ENCODE results near the gene SPAG9. TPM values are rescaled to one million over a fixed set of nuclear protein-coding genes. Genes with fewer than 3 reads are reported as not detected.

The SPAG9 gene
- total and polyA plus RNA-seq, 2 of the 8 experiments (the other 6 are each of a cell fraction or from before 2014, with no cell fraction given) = 9.8 to 63.8 TPM

DNA sequence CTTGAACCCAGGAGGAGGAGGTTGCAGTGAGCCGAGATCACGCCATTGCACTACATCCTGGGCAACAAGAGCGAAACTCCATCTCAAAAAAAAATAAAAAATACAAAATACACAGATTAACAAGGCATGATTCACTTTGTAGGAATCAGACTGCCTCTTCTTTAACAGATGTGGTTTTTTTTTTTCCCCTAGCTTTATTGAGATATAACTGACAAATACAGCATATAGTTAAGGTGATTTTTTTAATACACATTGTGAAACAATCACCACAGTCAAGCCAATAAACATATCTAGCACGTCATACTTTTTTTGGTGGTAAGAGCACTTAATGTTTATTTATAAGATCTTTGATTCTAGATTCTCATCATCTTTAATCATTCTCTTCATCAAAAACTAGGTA lies 87.8 kb downstream of the SPAG9 start:
- Histone ChIP-seq H3K56ac (replicated peaks; ENCODE audit: insufficient read length, low read depth, low read length) (no peak overlapping the region), H3K9me3 (ENCODE audit: insufficient read depth in 2 of 2, low read depth in 1 of 2, low read length in 1 of 2) (no peaks in the 10 kb centered on the region), H2BK12ac (ENCODE audit: low read depth, low read length) (no peak overlapping the region), H2AK5ac (ENCODE audit: low read depth, low read length) (no peak overlapping the region), H2BK5ac (ENCODE audit: low read depth, low read length) (no peak overlapping the region), H3K23ac (ENCODE audit: insufficient read length) (no peak overlapping the region), H3K18ac (ENCODE audit: extremely low read depth, low read length) (no peak overlapping the region), H4K20me1 (replicated peaks in 1 of 2; ENCODE audit: control insufficient read depth in 1 of 2, insufficient read depth in 2 of 2, low read length in 2 of 2) (no peaks in the 10 kb centered on the region), H4K5ac (ENCODE audit: insufficient read length, low read depth, low read length) (no peak overlapping the region), H3K27ac (ENCODE audit: low read depth, low read length) (no peak overlapping the region), H3K4me2 (ENCODE audit: insufficient read depth in 1 of 2, low read depth in 2 of 2, low read length in 2 of 2) (no peak overlapping the region), H3K14ac (ENCODE audit: insufficient read length) (no peak overlapping the region), H3K4me3 (ENCODE audit: extremely low read depth in 1 of 4, insufficient read depth in 2 of 4, low read depth in 3 of 4, low read length in 4 of 4) (no peak overlapping the region), H3K27me3 (replicated peaks in 1 of 4; ENCODE audit: control insufficient read depth in 3 of 4, extremely low read depth in 1 of 4, insufficient read depth in 3 of 4, low read length in 3 of 4) (no peaks in the 10 kb centered on the region), H3K4ac (replicated peaks; ENCODE audit: insufficient read length, low read depth, low read length) (no peak overlapping the region), H3K23me2 (ENCODE audit: low read depth, low read length) (no peaks in the 10 kb centered on the region), H3K79me1 (ENCODE audit: low read depth, low read length) (no peaks in the 10 kb centered on the region), H2BK15ac (ENCODE audit: low read length) (no peak overlapping the region), H3K4me1 (replicated peaks in 1 of 4; ENCODE audit: control insufficient read depth in 3 of 4, insufficient read depth in 4 of 4, low read length in 3 of 4) (peaks cover 0 to 5% (median 0%) of the 10 kb centered on the region in 4 experiments; a peak in 2 of 7 replicates), H4K8ac (ENCODE audit: extremely low read depth, insufficient read depth, low read length) (peak overlapping the region; percentile 25; the same call in 1 of the 2 replicates), H4K91ac (replicated peaks; ENCODE audit: insufficient read length, low read length) (no peak overlapping the region), H2BK20ac (ENCODE audit: low read length) (no peak overlapping the region), H3K36me3 (ENCODE audit: control insufficient read depth in 2 of 4, insufficient read depth in 4 of 4, low read length in 3 of 4) (peaks cover 0 to 2% (median 0%) of the 10 kb centered on the region in 4 experiments; a peak in 2 of 8 replicates), H3K9ac (replicated peaks in 1 of 4; ENCODE audit: extremely low read depth in 1 of 4, low read depth in 3 of 4, low read length in 3 of 4) (no peak overlapping the region), H2AFZ (ENCODE audit: low read length) (no peak overlapping the region), H3K79me2 (ENCODE audit: control insufficient read depth in 1 of 2, insufficient read depth in 2 of 2, low read length in 2 of 2) (no peaks in the 10 kb centered on the region), H2BK120ac (replicated peaks; ENCODE audit: low read depth, low read length) (no peak overlapping the region)
- POLR2A ChIA-PET (ENCODE audit: partially characterized antibody) = interaction anchor here (1.3 kb wide), 2 partner anchors 36 to 120 kb away, joined by 3 to 4 read pairs; partner anchors contain the start of gene NME1
- WGBS, 2 experiments (ENCODE audit: extremely low coverage in 1 of 2, insufficient coverage in 1 of 2, insufficient read length in 1 of 2, insufficient replicate concordance in 2 of 2, low coverage in 1 of 2, low lambda C conversion rate in 2 of 2, missing lambda C conversion rate in 1 of 2) = 98% methylated on average over 4 of the region's 4 CpGs; no CpG with 5 or more reads in 1 of the 2 experiments
- FAIRE-seq = no peak
- CTCF ChIA-PET (ENCODE audit: partially characterized antibody) = no interaction called here
- no peak for DNase-seq (ENCODE audit: low read depth in 1 of 2, low spot score in 2 of 2)
- no peak for TF ChIP-seq SP4 (IDR thresholded peaks at IDR 0.05; ENCODE audit: low read length)
- TF ChIP-seq SUZ12 (IDR thresholded peaks at IDR 0.05; ENCODE audit: low read length) = no peak
- TF ChIP-seq RAD21 (IDR thresholded peaks at IDR 0.05 in 1 of 2, conservative IDR thresholded peaks at IDR 0.05 in 1 of 2; ENCODE audit: low read depth in 2 of 2, low read length in 2 of 2) = no peak
- TF ChIP-seq POU5F1 (IDR thresholded peaks at IDR 0.05; ENCODE audit: low read depth, low read length) = no peak
- TF ChIP-seq RFX5 (IDR thresholded peaks at IDR 0.05; ENCODE audit: borderline replicate concordance, low read depth, low read length) = no peak
- no peak for TF ChIP-seq USF2 (IDR thresholded peaks at IDR 0.05; ENCODE audit: low read length)
- no peak for TF ChIP-seq CTCF (IDR thresholded peaks at IDR 0.05; ENCODE audit: control extremely low read depth in 1 of 3, insufficient read depth in 1 of 3, low read depth in 1 of 3, low read length in 3 of 3)
- TF ChIP-seq, protein P1, sequence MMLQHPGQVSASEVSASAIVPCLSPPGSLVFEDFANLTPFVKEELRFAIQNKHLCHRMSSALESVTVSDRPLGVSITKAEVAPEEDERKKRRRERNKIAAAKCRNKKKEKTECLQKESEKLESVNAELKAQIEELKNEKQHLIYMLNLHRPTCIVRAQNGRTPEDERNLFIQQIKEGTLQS (IDR thresholded peaks at IDR 0.05; ENCODE audit: insufficient read depth, low read depth, low read length) = no peak
- no peak for TF ChIP-seq MAFK (IDR thresholded peaks at IDR 0.05; ENCODE audit: low read depth, low read length)
- TF ChIP-seq YY1 (IDR thresholded peaks at IDR 0.05; ENCODE audit: low read depth, low read length) = no peak

Data from H1 (cell line).